HG03095 (cell line): ENCODE data around the gene ALAD.
"Not testable (repeated sequence)": the region's sequence is repeated elsewhere in the genome, so short reads cannot be mapped to it uniquely, and the experiment has no call there.

Experiments
- ATAC-seq: cut with Tn5 transposase; IDR thresholded peaks from one replicate; pipeline ENCODE4 v1.9.1; 2021; ENCODE audit warnings: moderate library complexity; ENCODE audit not compliant: unreplicated experiment

Gene ALAD

GRCh38 chr9:113399646-113400200 is 1.4 kb downstream of the ALAD start:
- ATAC-seq = no peak

- no peak for ATAC-seq
Measured at GRCh38 chr9:113398796-113399195, 2.3 kb downstream of the ALAD start.

GRCh38 chr9:113397203-113397631 is 3.9 kb downstream of the ALAD start:
- no peak for ATAC-seq

- ATAC-seq = no peak
Measured at GRCh38 chr9:113395000-113395861, 5.9 kb downstream of the ALAD start.

- no peak for ATAC-seq
Measured at GRCh38 chr9:113393281-113393680, 7.8 kb downstream of the ALAD start.

- ATAC-seq = no peak
Measured at GRCh38 chr9:113391917-113392316, 9.2 kb downstream of the ALAD start.

GRCh38 chr9:113390192-113390960 is 10.7 kb downstream of the ALAD start:
- ATAC-seq = no peak

GRCh38 chr9:113389451-113389850 is 11.6 kb downstream of the ALAD start:
- ATAC-seq = no peak

- no peak for ATAC-seq
Measured at GRCh38 chr9:113388833-113389232, 12.3 kb downstream of the ALAD start.

GRCh38 chr9:113387560-113388230 is 13.4 kb downstream of the ALAD start:
- ATAC-seq = no peak

GRCh38 chr9:113386571-113387393 is 14.3 kb downstream of the ALAD start:
- no peak for ATAC-seq

GRCh38 chr9:113381909-113382411 is 19.1 kb downstream of the ALAD start:
- ATAC-seq = no peak

- ATAC-seq = not testable (repeated sequence)
Measured at GRCh38 chr9:113381441-113381840, 19.6 kb downstream of the ALAD start.

GRCh38 chr9:113380869-113381378 is 20.2 kb downstream of the ALAD start:
- peak; percentile 68 for ATAC-seq

- not testable (repeated sequence) for ATAC-seq
Measured at GRCh38 chr9:113379829-113380210, 21.3 kb downstream of the ALAD start.

GRCh38 chr9:113379094-113379828 is 21.8 kb downstream of the ALAD start:
- not testable (repeated sequence) for ATAC-seq

- ATAC-seq = peak; percentile 59
Measured at GRCh38 chr9:113376634-113377567, 24.2 kb downstream of the ALAD start, which contains the start of gene HDHD3. Gene HDHD3, minus strand, starts transcription at chr9:113376986. Its CDS starts 2,632 bp downstream, at chr9:113374354.
